Erythroblast (primary cell): Measurements from ENCODE around the gene RGL2.

Experiments used
- GATA1 ChIP-seq: IDR thresholded peaks from 2 replicates; pipeline ENCODE4 v1.6.1; 2011; ENCODE audit warnings: low read depth, mild to moderate bottlenecking, control low read depth, low read length, moderate library complexity
- POLR2A ChIP-seq: IDR thresholded peaks from 2 replicates; pipeline ENCODE4 v1.6.1; 2011; ENCODE audit warnings: mild to moderate bottlenecking, low read length

DNA sequence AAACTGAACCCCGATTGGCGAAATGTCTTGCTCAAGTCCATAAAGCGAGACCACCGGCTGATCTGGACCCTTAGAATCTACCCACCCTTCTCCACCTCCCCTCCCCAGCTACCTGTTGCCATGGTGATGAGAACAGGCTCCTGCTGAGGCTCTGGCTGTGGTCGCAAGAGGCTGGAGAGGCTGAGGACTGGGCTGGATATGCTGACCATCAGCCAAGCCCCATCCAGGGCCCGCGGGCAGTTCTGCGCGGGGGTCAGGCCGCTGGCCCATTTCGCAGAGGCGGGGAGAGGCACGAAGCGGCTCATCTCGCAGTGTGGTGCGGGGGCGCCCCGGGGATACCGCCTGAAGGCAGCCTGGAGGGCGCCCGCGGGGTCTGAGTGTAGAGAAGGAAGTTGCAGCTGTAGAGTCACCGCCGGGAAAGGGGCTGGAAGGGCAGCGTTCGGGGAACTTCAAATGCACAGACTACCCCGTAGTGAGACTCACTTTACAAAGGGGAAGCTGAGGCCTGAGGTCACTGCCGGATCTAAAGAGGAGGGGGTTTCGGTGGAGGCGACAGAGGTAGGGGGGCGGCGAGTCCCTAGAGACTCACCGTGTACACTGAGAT is 14.5 kb upstream of the RGL2 start:
- TF ChIP-seq POLR2A (no peak), GATA1 (no peak)
